ENCODE data around the gene SERTAD4.

The SERTAD4 gene

GRCh38 chr1:210233216-210233494, 559 bp downstream of the SERTAD4 start:
- DNase-seq: no peak

DNA sequence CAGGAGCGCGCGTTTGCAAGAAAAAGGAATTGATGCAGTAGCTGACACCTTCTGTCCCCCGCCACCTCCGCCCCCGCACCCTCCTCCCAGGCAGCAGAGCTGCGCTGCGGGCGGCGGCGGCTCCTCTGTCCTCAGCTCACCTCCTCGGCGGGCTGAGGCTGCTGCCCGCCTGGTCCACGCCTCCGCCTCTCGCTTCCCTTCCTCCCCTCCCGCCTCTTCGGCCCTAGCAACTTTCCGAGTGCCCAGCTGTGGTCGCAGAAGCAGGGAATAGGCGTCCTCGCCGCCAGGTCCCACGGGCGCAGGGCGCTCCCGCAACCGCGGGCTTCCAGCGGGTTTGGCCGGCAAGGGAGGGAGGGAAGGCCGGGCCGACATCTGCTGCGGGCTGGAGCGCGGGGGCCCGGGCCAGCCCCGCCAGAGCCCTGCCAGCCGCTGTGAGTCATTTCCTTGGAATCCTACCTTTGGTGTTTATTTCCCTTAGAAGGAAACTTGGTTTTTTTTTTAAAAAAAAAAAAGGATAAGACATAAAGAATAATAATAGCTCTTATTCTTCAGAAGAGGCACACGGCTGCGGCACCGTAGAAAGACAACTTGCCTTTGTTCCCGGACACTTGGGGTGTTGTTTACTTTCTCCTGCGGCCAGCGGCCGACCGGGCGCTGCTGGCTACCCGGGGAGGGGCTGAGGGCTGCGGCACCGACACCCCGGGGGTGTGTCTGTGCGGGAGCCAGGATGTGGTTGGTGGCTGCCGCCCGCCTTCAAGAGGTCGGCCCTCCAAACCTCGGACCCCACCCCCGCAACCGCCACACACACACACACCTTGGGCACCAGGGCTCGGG, 1.1 kb downstream of the SERTAD4 start:
- DNase-seq: peak; percentile 48

GRCh38 chr1:210234329-210234757, 1.7 kb downstream of the SERTAD4 start:
- no peak for DNase-seq

- DNase-seq: no peak
These were observed 2.9 kb downstream of the SERTAD4 start for GRCh38 chr1:210235363-210236053.

GRCh38 chr1:210236386-210236839, 3.8 kb downstream of the SERTAD4 start:
- no peak for DNase-seq

DNA sequence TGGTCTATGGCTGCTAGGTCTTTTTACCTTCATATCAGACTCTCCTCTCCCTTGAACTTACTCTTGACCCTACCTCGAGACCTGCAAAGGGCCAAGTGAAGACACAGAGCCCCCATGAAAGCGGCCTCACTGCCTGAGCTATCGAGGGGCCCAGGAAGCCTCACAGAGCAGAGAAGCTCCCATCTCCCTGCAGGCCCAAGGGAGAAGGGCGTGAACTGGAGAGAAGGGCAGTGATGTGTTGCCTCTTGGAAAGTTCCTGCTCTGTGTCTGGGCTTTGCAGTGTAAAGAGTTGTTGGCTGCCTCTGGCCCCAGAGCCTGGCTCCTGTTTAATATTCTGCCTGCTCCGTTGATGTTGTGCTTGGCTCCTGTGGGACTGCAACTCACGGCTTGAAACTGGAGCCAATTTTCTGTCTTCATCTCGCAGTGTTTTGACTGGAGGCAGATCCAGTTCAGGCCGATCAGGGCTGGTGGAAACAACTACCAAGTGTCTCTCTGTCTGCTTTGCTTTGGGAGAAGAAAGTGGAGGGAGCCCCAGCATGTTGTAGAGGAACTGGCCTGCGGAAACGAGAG, 4.3 kb downstream of the SERTAD4 start:
- DNase-seq: peak; percentile 91

- DNase-seq: no peak
These were observed 4.9 kb downstream of the SERTAD4 start for GRCh38 chr1:210237479-210237878.

GRCh38 chr1:210237981-210238380, 5.4 kb downstream of the SERTAD4 start:
- DNase-seq: no peak

- peak; percentile 98 for DNase-seq
These were observed 6.9 kb downstream of the SERTAD4 start for GRCh38 chr1:210239349-210240111.

GRCh38 chr1:210241121-210241520, 8.5 kb downstream of the SERTAD4 start:
- DNase-seq: no peak

DNA sequence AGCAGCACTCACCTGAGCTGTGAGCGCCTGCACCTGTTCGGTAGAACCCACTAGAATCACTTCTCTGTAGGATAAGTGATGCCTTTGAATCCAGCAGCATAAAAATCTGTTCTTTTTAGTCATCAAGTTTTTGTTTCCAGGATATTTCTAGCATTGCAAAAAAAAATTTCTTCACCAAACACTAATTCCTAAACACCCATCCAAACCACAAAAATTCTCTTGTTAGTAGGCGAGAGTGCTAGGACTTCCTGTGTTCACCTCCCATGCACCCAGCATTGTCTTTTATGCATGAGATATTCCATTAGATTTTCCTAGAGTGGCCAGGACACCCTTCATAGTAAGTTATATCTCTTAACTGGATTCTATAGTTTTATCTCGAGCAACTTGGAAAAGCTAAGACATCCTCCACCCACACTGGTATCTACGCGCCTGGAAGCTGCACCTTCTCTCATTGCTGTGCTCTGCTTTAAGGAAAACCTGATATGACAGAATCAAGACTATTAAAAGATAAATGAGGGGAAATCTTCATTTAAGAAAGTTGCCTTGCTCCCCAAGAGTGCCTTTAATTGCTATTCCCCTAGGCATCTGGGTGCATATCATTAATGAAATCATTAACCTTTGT, 12.3 kb downstream of the SERTAD4 start:
- peak; percentile 53 for DNase-seq

DNA sequence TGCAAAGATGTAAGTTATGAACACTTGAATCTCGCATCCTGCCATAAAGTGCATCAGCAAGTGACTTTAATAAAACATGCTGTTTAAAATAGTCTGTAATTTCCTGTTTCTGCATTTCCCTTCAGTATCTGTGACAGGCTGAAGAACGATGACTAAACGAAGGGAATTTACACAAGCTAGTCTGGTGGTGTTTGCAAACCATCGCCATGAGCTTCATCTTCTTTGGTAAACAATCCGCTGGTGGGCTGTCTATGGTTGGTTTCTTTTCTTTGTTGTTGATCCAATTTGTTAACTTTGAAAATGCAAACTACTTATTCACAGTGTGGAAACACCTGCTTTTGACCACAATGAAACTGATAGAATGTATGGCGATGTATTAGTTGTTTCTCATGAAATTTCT, 13.9 kb downstream of the SERTAD4 start:
- DNase-seq: peak; percentile 42

DNA sequence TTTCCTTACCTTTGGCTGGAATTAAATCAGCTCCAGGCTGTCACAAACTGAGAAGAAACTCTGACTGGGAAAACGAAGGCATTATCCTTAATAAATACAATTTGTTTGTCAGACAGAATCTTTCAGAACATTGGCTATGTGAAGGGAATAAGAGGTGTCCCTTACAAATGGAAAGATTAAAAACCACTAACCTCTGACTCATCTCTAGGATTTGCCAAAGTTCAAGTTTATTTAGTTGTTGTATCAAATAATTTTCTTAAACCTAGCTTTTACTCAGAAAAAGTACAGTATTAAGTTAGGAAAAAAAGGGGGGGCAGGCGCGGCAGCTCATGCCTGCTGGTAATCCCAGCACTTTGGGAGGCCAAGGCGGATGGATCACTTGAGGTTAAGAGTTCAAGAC, 15.7 kb downstream of the SERTAD4 start:
- DNase-seq: no peak

DNA sequence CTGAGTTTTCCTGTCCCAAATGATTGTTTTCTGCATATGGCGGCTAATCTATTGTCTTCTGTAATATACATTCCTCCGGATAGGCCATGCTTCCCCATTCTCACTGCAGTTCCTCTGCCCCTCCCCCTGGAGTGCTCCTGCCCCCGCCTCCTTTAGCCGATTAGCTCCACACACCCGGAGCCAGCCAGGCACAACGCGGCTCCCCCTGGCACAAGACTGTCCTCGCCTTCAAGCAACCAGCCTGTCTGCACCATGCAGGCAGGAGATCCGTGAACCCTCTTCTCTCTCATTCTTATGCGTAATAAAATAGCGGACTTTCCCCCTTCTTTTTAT, 18.0 kb downstream of the SERTAD4 start:
- no peak for DNase-seq

DNA sequence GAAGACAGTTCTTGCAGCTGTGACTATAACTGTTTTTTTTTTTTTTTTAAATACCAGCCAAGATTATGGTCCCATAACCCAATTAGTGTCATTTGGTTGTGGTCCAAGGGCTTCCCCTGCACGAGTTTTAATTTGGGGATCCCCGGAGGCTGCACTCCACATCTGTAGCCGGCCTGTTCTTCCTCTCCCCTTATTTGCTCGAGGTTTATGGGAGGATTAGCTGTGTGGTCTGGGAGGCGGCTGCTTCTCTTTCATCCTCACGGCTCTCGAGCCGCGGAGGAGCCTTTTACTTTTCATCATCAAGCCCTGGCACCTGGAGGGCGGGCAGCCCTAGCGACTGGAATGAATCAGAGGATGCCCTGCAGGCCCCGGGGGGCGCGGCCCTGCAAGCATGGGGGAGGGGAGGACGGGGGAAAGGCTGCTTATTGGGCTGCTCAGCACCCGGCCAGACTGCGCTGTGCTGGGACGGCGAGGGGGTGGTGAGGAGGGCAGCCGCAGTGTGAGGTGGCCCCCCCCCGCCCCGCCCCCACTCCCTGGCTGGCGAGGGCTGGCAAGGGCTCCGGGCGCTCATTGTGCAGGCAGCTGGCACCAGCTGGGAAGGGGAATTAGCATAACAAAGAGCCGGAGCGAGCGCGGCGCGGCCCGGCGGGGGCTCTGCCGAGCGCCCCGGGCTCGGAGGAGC, 18.5 kb downstream of the SERTAD4 start:
- DNase-seq: no peak

GRCh38 chr1:210251680-210252490, 19.3 kb downstream of the SERTAD4 start:
- DNase-seq: no peak

DNA sequence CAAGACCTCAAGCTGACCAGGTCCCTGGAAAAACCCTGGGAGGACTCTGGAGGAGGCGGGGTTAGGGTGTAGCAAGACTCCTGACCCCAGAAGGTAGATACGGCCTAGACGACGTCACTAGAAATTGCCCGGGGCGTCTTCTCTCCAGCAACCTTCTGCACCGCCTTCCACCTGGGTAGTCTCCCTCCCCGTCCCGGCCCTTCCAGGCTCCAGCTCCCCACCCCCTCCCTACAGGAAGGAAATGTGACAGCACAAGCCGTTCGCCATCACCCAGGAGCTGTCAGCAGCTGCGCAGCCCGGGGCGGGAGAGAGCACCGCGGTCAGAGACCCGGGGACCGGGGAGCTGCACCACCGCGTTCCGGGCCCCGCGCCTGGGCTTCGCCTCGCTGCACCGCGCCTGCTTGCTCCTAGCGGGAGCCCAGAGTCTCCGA, 20.0 kb downstream of the SERTAD4 start:
- DNase-seq: no peak

DNA sequence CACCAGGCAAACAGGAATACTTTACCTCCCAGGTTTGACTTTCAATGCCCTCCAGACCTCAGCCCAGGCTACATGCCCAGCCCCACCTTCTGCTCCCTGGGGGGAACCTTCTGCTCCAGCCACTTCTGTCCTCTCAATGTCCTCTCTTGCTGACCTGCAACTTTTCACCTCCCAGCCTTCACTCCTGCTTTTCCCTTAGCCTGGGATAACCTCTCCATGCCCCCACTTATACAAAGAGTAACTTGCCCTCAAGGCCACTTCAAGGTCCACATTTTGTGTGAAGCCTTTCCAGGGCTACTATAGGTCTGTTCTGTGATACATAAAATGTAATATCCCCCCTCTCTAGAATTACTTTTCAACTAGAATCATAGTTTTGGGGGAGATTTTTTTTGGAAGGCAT, 21.7 kb downstream of the SERTAD4 start:
- no peak for DNase-seq

GRCh38 chr1:210257698-210258529, 25.3 kb downstream of the SERTAD4 start:
- DNase-seq: no peak

GRCh38 chr1:210259561-210259960, 27.0 kb downstream of the SERTAD4 start:
- DNase-seq: peak; percentile 84
